HEK293 (cell line): ENCODE data around the gene NCKAP5.

ENCODE experiments used
- CTCF ChIA-PET: fragments of 350-600 bp; formaldehyde crosslinking; extraction: SDS; loops from one replicate; lab custom pipeline; 2021; ENCODE audit warnings: antibody characterized with exemption; lab: Yijun Ruan, JAX
- POLR2A ChIA-PET: fragments of 300-600 bp; formaldehyde crosslinking; extraction: SDS; loops from one replicate; lab custom pipeline; 2020; ENCODE audit warnings: antibody characterized with exemption, inconsistent platforms; lab: Yijun Ruan, JAX
- H3K27ac ChIP-seq: fragments of 200-500 bp; sonication (Bioruptor generic); 2 replicates; pipeline ENCODE4 v1.5.1; 2014; ENCODE audit warnings: low read depth, low read length, control low read depth, inconsistent platforms; ENCODE audit errors: extremely low read depth
- H3K36me3 ChIP-seq, 2 experiments: fragments of 200-500 bp in 1 of 2; sonication (Bioruptor generic) in 1 of 2; 1 replicate in 1 of 2; 2 replicates in 1 of 2; pipeline ENCODE4 v1.5.1; 2014 to 2017; ENCODE audit warnings: inconsistent platforms in 2 of 2, low read length in 2 of 2; ENCODE audit not compliant: control insufficient read depth in 2 of 2, insufficient read depth in 1 of 2
- H3K4me1 ChIP-seq: fragments of 200-500 bp; sonication (Bioruptor generic); 2 replicates; pipeline ENCODE4 v1.5.1; 2014; ENCODE audit warnings: mild to moderate bottlenecking, low read length, inconsistent platforms; ENCODE audit not compliant: control insufficient read depth, insufficient read depth
- H3K4me3 ChIP-seq: 2 replicates; pipeline ENCODE4 v1.5.1; 2011; ENCODE audit warnings: low read depth, mild to moderate bottlenecking, control low read depth, low read length, moderate library complexity
- H3K9me3 ChIP-seq: fragments of 200-500 bp; sonication (Bioruptor generic); 2 replicates; pipeline ENCODE4 v1.5.1; 2014; ENCODE audit warnings: low read depth, low read length, inconsistent platforms; ENCODE audit not compliant: control insufficient read depth, insufficient read depth
- EGR2 ChIP-seq: fragments of 450-650 bp; formaldehyde crosslinking; IDR thresholded peaks from 2 replicates; pipeline ENCODE4 v1.5.1; 2016; ENCODE audit warnings: low read depth, missing biosample characterization, missing genetic modification characterization
- GLI2 ChIP-seq: fragments of 450-650 bp; formaldehyde crosslinking; IDR thresholded peaks from 2 replicates; pipeline ENCODE4; 2017; ENCODE audit warnings: missing biosample characterization, missing genetic modification characterization, low read depth, borderline replicate concordance
- KLF17 ChIP-seq: fragments of 450-650 bp; formaldehyde crosslinking; IDR thresholded peaks from 2 replicates; pipeline ENCODE4 v1.5.1; 2016; ENCODE audit warnings: missing biosample characterization, missing genetic modification characterization
- KLF8 ChIP-seq: fragments of 450-650 bp; formaldehyde crosslinking; IDR thresholded peaks from 2 replicates; pipeline ENCODE4 v1.5.1; 2016; ENCODE audit warnings: missing biosample characterization, missing genetic modification characterization
- KLF9 ChIP-seq: fragments of 450-650 bp; formaldehyde crosslinking; IDR thresholded peaks from 2 replicates; pipeline ENCODE4 v1.5.1; 2016; ENCODE audit warnings: missing biosample characterization, missing genetic modification characterization, low read depth
- PATZ1 ChIP-seq: fragments of 450-650 bp; formaldehyde crosslinking; IDR thresholded peaks from 2 replicates; pipeline ENCODE4 v1.5.1; 2016; ENCODE audit warnings: missing biosample characterization, missing genetic modification characterization
- ZBTB21 ChIP-seq: fragments of 450-650 bp; formaldehyde crosslinking; IDR thresholded peaks from 2 replicates; pipeline ENCODE4 v1.5.1; 2017; ENCODE audit warnings: missing biosample characterization, missing genetic modification characterization
- ZBTB8A ChIP-seq: fragments of 450-650 bp; formaldehyde crosslinking; IDR thresholded peaks from 2 replicates; pipeline ENCODE4 v1.5.1; 2016; ENCODE audit warnings: missing biosample characterization, missing genetic modification characterization
- ZNF146 ChIP-seq: fragments of 450-650 bp; formaldehyde crosslinking; IDR thresholded peaks from 2 replicates; pipeline ENCODE4 v1.5.1; 2016; ENCODE audit warnings: missing biosample characterization, missing genetic modification characterization
- ZNF266 ChIP-seq: fragments of 450-650 bp; formaldehyde crosslinking; IDR thresholded peaks from 2 replicates; pipeline ENCODE4 v1.5.1; 2016; ENCODE audit warnings: missing biosample characterization, missing genetic modification characterization, low read depth
- ZNF366 ChIP-seq: fragments of 450-650 bp; formaldehyde crosslinking; conservative IDR thresholded peaks from 2 replicates; pipeline ENCODE4 v1.5.1; 2016; ENCODE audit warnings: missing biosample characterization, missing genetic modification characterization
- ZNF426 ChIP-seq: fragments of 450-650 bp; formaldehyde crosslinking; IDR thresholded peaks from 2 replicates; pipeline ENCODE4 v1.5.1; 2017; ENCODE audit warnings: missing biosample characterization, missing genetic modification characterization, mild to moderate bottlenecking, inconsistent platforms, moderate library complexity
- ZNF514 ChIP-seq: fragments of 450-650 bp; formaldehyde crosslinking; IDR thresholded peaks from 2 replicates; pipeline ENCODE4 v1.5.1; 2016; ENCODE audit warnings: missing biosample characterization, missing genetic modification characterization
- ZNF558 ChIP-seq: fragments of 450-650 bp; formaldehyde crosslinking; IDR thresholded peaks from 2 replicates; pipeline ENCODE4 v1.5.1; 2016; ENCODE audit warnings: missing biosample characterization, missing genetic modification characterization
- ZNF560 ChIP-seq: fragments of 450-650 bp; formaldehyde crosslinking; IDR thresholded peaks from 2 replicates; pipeline ENCODE4 v1.5.1; 2017; ENCODE audit warnings: missing biosample characterization, missing genetic modification characterization, borderline replicate concordance
- ZNF585B ChIP-seq: fragments of 450-650 bp; formaldehyde crosslinking; IDR thresholded peaks from 2 replicates; pipeline ENCODE4 v1.5.1; 2016; ENCODE audit warnings: missing biosample characterization, missing genetic modification characterization
- ZNF791 ChIP-seq: fragments of 450-650 bp; formaldehyde crosslinking; IDR thresholded peaks from 2 replicates; pipeline ENCODE4 v1.5.1; 2016; ENCODE audit warnings: missing biosample characterization, missing genetic modification characterization
- TF ChIP-seq, protein P1 (sequence below): fragments of 450-650 bp; formaldehyde crosslinking; IDR thresholded peaks from 2 replicates; pipeline ENCODE4 v1.5.1; 2016; ENCODE audit warnings: missing biosample characterization, missing genetic modification characterization
- TF ChIP-seq, protein P2 (sequence below): fragments of 450-650 bp; formaldehyde crosslinking; IDR thresholded peaks from 2 replicates; pipeline ENCODE4 v1.5.1; 2016; ENCODE audit warnings: missing biosample characterization, missing genetic modification characterization, borderline replicate concordance
- TF ChIP-seq, protein P3 (sequence below): fragments of 450-650 bp; formaldehyde crosslinking; IDR thresholded peaks from 2 replicates; pipeline ENCODE4 v1.5.1; 2017; ENCODE audit warnings: missing biosample characterization, missing genetic modification characterization

Gene NCKAP5

GRCh38 chr2:133306236-133306635 is 262.0 kb downstream of the NCKAP5 start (continued):
- TF ChIP-seq, protein P1, sequence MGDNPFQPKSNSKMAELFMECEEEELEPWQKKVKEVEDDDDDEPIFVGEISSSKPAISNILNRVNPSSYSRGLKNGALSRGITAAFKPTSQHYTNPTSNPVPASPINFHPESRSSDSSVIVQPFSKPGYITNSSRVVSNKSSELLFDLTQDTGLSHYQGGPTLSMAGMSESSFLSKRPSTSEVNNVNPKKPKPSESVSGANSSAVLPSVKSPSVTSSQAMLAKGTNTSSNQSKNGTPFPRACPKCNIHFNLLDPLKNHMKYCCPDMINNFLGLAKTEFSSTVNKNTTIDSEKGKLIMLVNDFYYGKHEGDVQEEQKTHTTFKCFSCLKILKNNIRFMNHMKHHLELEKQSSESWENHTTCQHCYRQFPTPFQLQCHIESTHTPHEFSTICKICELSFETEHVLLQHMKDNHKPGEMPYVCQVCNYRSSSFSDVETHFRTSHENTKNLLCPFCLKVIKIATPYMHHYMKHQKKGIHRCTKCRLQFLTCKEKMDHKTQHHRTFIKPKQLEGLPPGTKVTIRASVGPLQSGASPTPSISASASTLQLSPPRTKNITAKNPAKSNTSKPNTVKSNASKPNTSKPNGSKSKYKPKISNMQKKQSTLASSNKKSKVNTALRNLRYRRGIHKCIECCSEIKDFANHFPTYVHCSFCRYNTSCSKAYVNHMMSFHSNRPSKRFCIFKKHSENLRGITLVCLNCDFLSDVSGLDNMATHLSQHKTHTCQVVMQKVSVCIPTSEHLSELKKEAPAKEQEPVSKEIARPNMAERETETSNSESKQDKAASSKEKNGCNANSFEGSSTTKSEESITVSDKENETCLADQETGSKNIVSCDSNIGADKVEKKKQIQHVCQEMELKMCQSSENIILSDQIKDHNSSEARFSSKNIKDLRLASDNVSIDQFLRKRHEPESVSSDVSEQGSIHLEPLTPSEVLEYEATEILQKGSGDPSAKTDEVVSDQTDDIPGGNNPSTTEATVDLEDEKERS = no peak
- TF ChIP-seq ZNF560 (tag by site-specific recombination) = no peak

DNA sequence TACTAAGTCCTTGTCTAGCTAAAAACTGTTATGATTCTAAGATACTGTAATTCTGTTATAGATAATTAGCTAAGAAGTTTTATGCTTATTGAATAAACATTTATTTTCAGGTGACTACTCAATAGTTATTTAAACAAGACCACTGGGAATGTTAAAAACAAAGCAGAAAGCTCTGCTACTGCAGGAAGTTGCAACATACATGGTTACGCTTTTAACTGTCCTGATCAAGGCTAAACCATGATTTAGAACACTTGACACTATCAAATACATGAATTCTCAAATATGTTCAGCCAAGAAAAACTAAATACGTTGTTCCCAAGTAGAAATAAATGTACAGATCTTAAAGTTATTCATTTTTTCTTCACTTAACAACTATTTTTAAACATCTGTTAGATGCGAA is 263.9 kb downstream of the NCKAP5 start:
- Histone ChIP-seq H3K9me3 (no peaks in the 10 kb centered on the region), H3K36me3 (no peaks in the 10 kb centered on the region), H3K27ac (no peak overlapping the region), H3K4me1 (no peaks in the 10 kb centered on the region), H3K4me3 (no peak overlapping the region)
- POLR2A ChIA-PET = interaction anchor here (0.5 kb wide), 1 partner anchor 137 kb away, joined by 4 read pairs; no protein-coding TSS in a partner anchor
- CTCF ChIA-PET = no interaction called here
- TF ChIP-seq ZNF426 (tag by site-specific recombination) = no peak
- TF ChIP-seq GLI2 (tag by site-specific recombination) = no peak
- no peak for TF ChIP-seq KLF9
- TF ChIP-seq ZBTB21 = no peak
- no peak for TF ChIP-seq ZNF558
- no peak for TF ChIP-seq ZNF266
- TF ChIP-seq KLF17 (tag by site-specific recombination) = no peak
- no peak for TF ChIP-seq PATZ1
- TF ChIP-seq KLF8 (tag by site-specific recombination) = no peak
- TF ChIP-seq ZNF366 (tag by site-specific recombination) = no peak
- TF ChIP-seq ZNF585B (tag by site-specific recombination) = no peak
- no peak for TF ChIP-seq ZBTB8A (tag by site-specific recombination)
- no peak for TF ChIP-seq ZNF791 (tag by site-specific recombination)
- TF ChIP-seq, protein P2, sequence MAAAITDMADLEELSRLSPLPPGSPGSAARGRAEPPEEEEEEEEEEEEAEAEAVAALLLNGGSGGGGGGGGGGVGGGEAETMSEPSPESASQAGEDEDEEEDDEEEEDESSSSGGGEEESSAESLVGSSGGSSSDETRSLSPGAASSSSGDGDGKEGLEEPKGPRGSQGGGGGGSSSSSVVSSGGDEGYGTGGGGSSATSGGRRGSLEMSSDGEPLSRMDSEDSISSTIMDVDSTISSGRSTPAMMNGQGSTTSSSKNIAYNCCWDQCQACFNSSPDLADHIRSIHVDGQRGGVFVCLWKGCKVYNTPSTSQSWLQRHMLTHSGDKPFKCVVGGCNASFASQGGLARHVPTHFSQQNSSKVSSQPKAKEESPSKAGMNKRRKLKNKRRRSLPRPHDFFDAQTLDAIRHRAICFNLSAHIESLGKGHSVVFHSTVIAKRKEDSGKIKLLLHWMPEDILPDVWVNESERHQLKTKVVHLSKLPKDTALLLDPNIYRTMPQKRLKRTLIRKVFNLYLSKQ (tag by site-specific recombination) = no peak
- TF ChIP-seq ZNF146 (tag by site-specific recombination) = no peak

DNA sequence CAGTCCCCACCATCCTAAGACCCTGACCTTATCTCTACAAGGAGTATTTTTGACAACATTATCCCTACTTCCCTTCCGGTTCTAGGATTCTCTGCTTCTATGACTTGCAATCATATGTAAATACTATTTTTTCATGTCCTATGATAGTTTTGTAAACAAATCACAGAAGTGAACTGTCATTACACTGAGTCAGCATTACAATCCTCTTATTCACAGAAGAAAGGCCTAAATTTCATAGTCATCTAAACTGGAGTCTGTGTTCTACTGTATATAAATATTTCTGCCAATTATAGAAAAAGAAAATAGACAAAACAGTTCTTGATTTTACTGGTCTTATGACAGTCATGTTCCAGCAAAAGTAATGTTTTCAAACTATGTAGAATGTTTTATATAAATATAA is 265.1 kb downstream of the NCKAP5 start:
- no peaks in the 10 kb centered on the region for H3K4me1 ChIP-seq
- ChIA-PET CTCF (no interaction called here), POLR2A (no interaction called here)
- no peaks in the 10 kb centered on the region for H3K36me3 ChIP-seq
- no peak overlapping the region for H3K27ac ChIP-seq
- no peaks in the 10 kb centered on the region for H3K9me3 ChIP-seq
- no peak overlapping the region for H3K4me3 ChIP-seq
- no peak for TF ChIP-seq EGR2 (tag by site-specific recombination)
- TF ChIP-seq ZNF514 (tag by site-specific recombination) = no peak
- TF ChIP-seq, protein P3, sequence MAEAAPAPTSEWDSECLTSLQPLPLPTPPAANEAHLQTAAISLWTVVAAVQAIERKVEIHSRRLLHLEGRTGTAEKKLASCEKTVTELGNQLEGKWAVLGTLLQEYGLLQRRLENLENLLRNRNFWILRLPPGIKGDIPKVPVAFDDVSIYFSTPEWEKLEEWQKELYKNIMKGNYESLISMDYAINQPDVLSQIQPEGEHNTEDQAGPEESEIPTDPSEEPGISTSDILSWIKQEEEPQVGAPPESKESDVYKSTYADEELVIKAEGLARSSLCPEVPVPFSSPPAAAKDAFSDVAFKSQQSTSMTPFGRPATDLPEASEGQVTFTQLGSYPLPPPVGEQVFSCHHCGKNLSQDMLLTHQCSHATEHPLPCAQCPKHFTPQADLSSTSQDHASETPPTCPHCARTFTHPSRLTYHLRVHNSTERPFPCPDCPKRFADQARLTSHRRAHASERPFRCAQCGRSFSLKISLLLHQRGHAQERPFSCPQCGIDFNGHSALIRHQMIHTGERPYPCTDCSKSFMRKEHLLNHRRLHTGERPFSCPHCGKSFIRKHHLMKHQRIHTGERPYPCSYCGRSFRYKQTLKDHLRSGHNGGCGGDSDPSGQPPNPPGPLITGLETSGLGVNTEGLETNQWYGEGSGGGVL (tag by site-specific recombination) = no peak
